HG03064 (cell line): Measurements from ENCODE around the gene WDR49.

Experiments used
- ATAC-seq: cut with Tn5 transposase; IDR thresholded peaks from one replicate; pipeline ENCODE4 v1.9.1; 2021; ENCODE audit warnings: low read depth; ENCODE audit not compliant: unreplicated experiment

WDR49 gene

DNA sequence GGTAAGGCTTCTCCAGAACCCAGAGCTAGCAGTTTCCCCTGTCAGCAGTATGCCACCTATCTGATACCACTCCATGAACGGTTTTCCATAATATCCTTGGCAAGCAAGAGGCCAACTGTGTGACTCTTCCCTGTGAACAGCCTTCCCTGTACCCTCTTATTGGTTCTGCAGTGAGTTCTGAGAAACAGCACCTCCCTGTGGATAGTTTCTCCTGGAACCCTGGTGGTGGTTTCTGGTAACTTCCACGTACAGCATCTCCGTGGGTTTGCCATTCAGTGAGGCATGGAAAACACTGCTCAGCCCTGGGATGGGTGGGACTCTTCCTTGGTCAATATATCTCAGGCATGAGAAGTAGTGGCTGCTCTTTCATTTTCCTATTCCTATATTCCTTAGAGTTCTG is 160.5 kb downstream of the WDR49 start:
- ATAC-seq, result no peak

DNA sequence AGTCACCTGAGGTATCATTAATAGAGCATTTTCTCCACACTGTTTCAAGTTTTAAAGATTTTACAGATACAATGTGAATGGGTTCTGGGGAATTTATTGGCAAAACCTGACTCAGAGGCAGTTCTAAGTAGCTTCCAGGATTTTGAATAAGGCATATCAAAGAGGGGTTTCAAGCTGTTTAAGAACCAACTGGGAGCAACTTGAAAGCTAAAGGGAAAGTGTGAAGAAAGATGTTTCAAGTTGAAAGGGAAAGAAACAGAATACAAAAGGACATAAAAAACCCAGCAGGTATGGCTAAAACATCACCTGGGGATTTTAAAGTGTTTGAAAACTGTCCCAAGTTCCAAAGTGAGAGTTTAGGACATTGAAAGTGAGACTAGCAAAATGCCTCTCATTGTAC is 162.1 kb downstream of the WDR49 start:
- ATAC-seq, result no peak

DNA sequence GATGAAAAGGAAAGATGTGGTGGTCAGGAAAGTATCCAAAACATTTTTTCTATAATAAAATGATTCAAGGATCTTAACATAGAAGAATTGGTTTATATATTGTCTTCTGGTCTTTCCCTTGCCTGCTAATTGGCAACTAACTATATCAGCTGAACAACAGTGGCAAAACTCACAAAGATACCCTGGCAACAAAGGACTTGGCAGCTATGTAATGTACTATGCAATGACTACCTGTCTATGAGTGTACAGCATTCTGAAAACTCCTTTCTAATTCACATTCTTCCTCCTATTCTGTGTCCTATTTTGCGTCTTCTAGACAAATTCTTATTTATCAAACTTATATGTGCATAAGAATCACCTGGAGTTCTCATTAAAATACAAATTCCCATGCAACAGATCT is 164.2 kb downstream of the WDR49 start:
- no peak for ATAC-seq

DNA sequence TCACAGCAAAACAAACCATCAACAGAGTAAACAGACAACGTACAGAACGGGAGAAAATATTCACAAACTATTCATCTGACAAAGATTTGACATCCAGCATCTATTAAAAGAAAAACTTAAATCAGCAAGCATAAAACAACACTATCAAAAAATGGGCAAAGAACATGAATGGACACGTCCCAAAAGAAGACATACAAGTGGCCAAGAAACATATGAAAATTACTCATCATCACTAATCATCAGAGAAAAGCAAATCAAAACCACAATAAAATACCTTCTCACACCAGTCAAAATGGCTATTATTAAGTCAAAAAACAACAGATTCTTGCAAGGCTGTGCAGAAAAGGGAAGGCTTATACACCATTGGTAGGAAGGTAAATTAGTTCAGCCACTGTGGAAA is 166.2 kb downstream of the WDR49 start:
- no peak for ATAC-seq

DNA sequence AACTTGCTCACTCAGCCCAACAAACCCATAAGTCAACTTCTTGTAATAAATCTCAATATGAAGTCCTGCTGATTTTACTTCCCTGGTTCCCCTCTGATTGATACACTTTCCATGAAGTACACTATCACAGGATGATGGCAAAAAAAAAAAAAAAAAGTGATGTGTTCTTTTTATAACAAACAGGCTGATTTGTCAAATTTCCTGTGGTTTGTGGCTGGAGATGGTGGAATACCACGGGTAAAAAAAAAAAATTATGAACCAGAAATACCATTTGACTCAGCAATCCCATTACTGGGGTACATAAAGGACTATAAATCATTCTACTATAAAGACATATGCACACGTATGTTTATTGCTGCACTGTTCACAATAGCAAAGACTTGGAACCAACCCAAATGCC is 169.2 kb downstream of the WDR49 start:
- ATAC-seq, result no peak

DNA sequence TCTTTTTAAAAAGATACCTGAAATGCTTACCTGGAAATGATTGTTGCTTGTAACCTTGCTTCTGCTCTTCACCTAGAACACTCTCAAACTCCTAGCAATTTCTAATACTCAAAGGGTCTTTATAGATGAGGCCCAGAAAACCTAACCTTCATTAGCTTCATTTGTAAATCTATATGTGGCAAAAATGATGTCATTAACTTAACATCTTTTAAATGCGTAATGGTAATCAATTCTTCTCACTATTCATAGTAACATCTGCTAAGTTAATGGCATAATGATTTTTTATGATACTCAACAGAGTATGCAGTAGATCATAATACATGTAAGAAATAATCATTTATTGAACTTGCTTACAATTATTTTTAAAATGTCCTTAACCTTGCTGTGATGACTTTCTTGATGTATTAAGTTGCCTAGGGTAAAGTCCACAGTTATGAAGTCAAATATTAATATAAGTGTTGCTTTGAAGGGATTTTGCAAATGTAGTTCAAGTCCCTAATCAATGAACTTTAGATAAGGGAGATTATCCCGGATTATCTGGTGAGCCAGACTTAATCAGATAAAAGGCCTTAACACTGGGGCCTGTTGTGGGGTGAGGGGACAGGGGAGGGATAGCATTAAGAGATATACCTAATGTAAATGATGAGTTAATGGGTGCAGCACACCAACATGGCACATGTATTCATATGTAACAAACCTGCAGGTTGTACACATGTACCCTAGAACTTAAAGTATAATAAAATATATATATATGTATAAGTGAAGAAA is 169.8 kb downstream of the WDR49 start:
- no peak for ATAC-seq

DNA sequence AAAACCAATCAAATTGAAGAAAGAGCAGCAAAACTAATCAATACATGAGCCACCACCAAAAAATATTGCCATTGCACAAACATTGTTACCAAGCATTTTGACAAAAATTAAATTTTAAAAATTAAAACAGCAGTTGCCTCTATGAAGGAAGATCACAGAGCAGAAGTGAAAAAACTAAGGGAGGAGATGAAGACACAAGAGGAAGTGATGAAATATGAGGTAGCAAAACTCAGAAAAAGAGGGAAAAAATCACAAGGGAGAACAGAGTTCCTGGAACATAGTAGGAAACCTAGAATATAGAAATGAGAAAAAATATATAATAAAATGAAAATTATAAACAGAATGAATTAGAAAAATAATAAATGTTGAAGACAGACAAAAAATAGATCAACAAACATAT is 172.6 kb downstream of the WDR49 start:
- ATAC-seq, result no peak

DNA sequence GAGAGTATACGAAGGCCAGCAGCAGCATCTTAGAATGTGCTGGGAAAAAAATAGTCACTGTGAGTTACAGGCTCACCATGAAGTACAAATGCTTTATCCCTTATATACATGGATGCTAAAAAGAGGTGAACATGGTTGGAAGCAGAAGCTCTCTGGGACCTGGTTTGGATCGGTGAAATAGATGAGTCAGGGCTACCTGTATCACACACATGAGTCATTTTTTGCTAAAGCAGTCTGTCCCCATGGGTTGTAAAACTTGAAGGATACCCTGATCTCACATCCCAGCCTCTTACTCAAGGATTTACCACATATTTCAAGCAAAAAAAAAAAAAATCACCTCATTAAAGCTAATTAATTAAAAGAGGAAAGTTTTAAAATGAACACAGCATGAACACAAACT is 173.0 kb downstream of the WDR49 start:
- no peak for ATAC-seq

DNA sequence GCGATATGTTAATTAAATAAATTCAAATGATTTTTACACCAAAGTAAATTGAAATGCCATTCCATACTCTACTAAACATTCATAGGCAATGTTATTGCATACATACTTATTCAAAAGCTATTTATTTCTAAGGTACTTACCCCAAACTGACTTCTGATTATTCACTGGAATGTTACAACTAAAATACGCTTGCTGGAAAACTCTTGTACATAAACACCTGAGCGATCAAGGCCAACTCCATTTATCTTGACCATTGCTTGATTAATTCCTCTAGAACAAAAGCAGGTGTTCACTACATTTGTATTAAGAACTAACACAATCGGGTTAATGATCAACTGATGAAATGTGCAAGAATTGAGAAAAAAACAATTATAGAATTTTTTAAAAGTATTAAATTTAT is 179.9 kb downstream of the WDR49 start, which contains the start of gene SERPINI2:
Gene SERPINI2, minus strand, starts transcription at position 180 of the 400 bp plus-strand sequence. CDS start 2,208 bp downstream, outside the sequence.
- ATAC-seq, result no peak

DNA sequence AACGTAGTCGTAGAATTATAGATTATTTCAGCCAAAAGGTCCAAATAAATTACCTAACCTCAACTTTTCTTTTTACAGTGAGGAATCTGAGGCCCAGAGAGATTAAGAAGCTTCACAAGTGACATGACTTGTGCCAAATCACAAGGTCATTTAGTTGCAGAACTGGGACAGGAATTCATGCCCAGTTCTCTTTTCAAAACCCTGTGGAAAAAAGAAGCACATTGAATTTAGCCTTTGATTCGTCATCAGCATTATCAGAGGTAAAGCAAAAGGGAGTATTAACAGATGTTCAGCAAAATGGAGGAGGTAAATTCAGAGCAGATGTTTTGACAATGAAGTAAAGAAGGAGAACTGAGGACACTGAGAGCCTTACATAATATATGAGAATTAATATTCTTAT is 184.4 kb downstream of the WDR49 start:
- no peak for ATAC-seq

DNA sequence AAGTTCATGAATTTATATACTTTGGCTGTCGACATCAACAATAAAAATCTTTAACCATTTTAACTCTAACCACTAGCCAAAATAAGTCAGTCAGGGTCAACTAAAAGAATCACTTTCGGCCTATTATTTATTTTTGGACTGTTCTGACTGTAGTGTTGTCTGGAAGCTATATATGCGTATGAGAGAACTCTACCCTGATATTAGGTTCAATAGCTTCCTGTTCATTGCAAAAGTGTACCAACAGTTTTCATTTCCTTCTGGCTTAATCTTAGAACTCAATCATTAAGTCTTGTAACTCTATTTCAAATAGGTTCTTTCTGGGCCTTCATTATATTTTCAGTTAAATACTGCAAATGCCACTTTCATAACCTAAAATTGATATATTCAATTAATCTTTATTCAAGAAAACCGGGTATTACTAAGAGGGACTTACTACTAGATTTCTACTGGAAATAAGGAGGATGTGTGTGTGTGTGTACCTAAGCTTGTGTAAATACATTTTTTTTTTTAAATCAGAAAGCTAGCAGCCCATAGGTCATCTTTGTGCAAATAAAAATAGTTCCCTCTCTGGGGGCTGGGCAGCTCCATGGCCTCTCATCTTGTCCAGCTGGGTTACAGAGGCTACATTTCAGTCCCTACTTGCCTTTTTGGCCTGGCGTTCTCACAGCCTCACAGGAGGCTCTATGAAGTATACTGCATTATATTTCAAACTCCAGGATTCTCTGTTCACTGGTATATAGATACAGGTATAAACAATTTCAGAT is 185.7 kb downstream of the WDR49 start:
- ATAC-seq, result no peak

DNA sequence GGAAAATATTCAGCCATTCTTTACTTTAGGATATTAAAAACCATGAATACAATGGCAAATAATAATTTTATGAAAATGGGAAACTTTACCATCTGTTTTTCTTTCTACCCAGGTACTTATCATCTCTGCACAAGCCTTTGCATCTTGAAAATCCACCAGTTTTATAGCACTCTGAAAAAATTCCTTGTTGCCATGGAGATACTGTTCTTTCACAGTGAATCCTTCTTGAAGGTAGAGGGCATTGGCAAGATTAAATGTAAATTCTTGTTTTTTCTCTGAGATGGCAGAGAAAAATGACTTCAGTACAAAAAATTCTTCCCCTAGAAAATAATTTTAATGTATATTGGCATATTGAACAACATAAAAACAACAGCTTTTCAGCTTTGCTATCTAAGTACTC is 186.8 kb downstream of the WDR49 start:
- no peak for ATAC-seq

DNA sequence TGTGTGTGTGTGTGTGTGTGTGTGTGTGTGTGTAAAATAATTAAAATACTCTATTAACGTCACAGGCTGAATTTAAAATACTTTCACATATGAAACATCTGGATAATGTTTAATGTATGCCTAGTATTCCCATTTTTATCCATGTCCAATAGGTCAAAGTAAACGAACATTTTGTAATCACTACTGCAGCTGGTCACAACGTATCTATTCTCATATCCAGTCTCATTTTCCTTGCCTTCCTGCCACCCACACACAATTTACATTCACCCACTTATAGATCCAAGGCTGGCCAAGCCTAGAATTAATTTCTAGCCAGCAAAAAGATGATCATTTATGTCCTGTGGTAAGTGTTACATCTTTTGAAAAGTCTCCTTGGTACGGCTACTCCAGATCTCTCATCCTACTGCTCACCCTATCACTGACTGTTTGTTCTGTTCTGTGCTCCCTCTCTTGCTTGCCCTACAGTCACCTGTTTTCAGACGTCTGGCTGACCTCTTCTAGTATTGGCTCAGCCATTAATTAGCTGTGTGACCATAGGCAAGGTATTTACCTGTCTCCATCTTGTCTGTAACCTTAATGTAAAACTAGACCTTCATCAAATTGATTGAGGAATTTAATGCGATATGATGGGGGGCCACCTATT is 197.5 kb downstream of the WDR49 start:
- ATAC-seq, result no peak

DNA sequence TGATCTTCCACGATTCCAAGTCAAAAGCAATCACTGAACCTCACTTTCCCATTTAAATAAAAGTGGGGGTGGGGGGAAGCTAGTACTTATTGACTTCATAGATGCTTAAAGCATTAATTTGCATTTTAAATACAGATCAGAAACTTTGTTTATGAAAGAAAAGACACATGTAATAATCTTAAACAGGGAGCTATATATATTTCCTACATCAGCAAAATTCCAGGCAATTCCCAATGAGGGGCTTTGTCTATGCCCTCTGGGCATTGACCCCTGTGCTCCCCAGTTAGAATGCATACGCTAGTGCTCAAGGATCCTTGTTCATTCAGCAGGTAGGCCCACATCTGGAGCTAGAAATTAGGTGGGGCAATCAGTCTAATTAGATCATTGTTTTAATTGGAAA is 199.9 kb downstream of the WDR49 start:
- ATAC-seq, result no peak

DNA sequence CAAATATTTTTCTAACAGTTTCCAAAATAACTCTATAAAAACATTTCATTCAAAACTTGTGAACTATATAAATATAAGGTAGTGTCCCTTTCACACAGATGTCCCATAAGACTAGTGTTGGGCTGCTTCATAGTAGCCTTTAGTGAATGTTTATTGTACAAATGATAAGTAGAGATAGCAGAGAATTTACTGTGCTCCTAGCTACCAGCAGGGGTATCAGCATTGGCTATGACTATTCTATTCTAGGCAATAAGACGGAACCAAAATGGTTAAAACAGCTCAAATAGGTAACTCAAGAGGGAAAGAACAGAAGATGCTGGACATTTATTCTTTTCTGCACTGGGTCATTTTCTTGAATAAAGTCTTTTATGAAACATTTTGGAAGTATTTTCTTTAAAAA is 202.5 kb downstream of the WDR49 start:
- no peak for ATAC-seq

DNA sequence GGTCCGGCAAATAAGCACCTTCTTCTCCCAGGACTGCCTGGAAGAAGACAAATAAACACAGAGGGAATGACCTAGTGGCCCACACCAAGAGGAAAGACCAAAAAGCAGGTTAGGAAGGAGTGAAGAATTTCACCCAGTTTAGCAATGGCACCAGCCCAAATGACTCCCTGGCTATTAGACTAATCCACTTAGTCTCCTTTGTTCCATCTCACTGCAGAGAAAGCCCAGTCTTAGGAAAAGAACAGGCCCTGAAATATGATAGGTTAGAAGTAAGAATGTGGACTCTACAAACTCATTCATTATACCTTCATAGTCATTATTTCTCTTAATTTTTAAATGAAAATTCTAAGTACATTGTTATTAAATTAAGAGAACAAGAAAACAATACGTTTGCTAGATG is 203.1 kb downstream of the WDR49 start:
- no peak for ATAC-seq

DNA sequence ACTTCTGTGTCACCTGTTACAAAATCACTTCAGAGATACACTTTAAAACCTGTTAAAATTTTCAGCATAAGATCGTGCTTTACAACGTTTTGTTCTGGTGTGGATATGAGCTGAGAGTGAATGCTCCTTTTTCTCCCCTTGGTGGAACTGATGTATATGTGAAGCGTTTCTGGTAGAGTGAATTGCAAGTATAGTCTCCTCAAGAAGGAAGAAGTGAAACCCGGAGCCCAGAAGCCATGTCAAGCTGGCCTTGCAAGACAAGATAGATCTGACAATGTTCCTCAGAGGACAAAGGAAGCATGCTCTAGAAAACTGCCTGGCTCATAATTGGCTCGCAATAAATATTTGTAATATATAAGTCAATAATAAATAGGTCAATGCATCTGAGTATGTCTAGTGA is 203.5 kb downstream of the WDR49 start:
- ATAC-seq, result no peak

DNA sequence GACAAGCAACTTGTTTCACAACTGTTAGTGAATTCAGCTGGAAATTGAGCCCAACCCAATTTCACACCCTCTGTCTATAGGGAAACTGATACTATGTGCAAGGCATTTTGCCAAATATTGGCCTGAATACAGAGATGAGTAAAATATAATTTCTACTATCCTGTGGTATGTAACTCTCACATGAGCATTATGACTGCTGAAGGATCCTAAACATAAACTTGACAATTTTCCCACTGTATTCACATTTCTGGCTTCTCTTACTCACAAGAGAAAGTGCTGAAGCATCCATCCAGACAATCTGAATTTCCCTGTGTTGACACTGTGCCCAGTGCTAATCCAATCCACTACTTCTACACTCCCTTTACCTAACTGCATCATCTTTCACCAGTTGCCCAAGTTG is 208.3 kb downstream of the WDR49 start:
- no peak for ATAC-seq

DNA sequence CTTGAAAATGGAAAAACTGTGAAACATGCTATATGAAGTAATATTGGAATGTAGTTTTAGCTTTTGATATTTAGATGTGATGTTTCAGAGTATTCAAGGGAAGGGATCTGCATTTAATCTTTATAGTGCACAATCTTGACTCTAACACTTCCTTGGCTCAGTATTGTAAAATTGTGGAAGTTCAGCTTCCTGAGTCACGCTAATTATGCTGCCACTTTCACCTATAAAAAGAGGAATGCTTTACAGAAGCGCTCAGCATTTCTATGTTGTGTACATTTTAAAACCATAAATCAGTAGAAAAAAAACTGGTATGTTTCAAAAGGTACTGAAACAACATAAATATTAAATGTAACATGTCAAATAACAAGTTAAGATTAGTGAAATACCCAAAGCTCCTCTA is 212.5 kb downstream of the WDR49 start:
- ATAC-seq, result no peak

DNA sequence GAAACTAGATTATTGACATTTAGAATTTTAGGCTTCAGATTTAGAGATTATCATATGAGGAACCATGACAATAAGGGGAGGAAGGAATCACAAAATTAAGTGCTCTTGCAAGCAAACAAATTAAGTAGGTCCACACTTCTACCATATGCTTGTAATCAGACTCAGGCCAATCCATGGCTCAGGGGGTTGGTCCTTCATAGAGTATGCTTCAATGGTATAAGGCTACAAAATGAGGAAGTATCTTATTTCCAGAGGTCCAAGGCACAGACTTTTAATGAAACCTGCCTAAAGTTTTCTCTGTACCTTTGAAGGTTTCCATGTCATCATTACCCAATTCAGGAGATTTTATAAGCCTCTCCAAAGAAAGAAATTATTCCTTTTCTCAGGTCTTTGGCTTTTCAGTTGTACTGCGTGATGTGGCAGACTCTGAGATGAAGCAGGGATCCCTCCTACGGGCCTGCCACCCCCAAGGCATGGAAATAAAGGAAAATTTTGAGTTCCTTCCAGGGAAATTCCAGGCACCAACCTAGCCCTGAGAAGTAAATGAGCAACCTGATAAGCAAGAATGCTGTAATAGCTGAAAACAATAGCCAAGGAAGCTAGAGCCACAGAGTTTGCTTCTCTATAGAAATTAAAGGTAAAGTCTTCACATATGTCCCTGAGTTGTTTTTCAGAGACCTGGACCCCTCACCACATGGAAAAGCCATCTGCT is 216.2 kb downstream of the WDR49 start:
- no peak for ATAC-seq
